Neural progenitor cell (in vitro differentiated cells): ENCODE data around the gene ANP32E.

Source experiments
- EZH2 ChIP-seq: fragments of 200-600 bp; sonication (generic); IDR thresholded peaks from 2 replicates; pipeline ENCODE4 v1.6.1; 2017; ENCODE audit warnings: antibody characterized with exemption, mild to moderate bottlenecking, moderate library complexity
- TF ChIP-seq, protein P1 (sequence below): fragments of 200-600 bp; sonication (generic); IDR thresholded peaks from 2 replicates; pipeline ENCODE4 v1.5.1; 2017; ENCODE audit warnings: antibody characterized with exemption, mild to moderate bottlenecking

DNA sequence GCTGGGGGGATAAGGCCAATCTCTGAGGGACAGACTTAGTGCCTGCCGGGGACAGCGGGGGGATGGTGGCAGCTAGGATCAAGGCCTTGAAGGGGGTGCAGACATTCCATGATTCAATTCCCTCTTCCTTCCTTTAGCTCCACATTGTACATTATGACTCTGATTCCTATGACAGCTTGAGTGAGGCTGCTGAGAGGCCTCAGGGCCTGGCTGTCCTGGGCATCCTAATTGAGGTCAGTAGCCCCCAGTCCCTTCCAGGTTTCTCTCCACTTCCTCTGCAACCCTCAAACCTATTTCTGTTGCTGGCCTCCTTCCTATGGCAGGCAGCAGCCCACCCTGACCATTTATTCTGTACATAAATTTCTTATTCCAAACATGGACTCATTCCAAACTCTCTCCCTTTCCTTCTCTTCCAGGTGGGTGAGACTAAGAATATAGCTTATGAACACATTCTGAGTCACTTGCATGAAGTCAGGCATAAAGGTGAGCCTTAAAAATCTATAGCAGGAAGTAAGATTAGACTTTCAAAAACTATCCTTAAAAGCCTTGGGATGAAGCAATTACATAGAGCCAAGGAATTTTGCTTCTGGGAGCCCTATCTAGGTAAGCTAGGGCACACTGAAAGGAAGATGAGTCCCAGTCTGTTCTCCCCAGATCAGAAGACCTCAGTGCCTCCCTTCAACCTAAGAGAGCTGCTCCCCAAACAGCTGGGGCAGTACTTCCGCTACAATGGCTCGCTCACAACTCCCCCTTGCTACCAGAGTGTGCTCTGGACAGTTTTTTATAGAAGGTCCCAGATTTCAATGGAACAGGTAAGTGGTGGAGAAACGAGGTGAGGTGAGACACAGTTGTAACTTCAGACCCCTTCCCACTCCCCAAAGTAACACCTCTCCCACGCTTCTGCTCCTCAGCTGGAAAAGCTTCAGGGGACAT is 26.7 kb upstream of the ANP32E start:
- TF ChIP-seq, protein P1, sequence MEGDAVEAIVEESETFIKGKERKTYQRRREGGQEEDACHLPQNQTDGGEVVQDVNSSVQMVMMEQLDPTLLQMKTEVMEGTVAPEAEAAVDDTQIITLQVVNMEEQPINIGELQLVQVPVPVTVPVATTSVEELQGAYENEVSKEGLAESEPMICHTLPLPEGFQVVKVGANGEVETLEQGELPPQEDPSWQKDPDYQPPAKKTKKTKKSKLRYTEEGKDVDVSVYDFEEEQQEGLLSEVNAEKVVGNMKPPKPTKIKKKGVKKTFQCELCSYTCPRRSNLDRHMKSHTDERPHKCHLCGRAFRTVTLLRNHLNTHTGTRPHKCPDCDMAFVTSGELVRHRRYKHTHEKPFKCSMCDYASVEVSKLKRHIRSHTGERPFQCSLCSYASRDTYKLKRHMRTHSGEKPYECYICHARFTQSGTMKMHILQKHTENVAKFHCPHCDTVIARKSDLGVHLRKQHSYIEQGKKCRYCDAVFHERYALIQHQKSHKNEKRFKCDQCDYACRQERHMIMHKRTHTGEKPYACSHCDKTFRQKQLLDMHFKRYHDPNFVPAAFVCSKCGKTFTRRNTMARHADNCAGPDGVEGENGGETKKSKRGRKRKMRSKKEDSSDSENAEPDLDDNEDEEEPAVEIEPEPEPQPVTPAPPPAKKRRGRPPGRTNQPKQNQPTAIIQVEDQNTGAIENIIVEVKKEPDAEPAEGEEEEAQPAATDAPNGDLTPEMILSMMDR, result no peak
- no peak for TF ChIP-seq EZH2
